Activated CD4-positive, alpha-beta T cell treated with anti-CD3 and anti-CD28 coated beads for 1 hour (primary cell): ENCODE results near the gene FARP1.
"Not testable (repeated sequence)": the region's sequence is repeated elsewhere in the genome, so short reads cannot be mapped to it uniquely, and the experiment has no call there.

ENCODE experiments used
- DNase-seq: peaks from one replicate; pipeline ENCODE4 v3.0.0-alpha.2; 2020

Gene FARP1

GRCh38 chr13:98204546-98204945, 61.7 kb downstream of the FARP1 start:
- DNase-seq: no peak

- DNase-seq: no peak
These were observed 64.1 kb downstream of the FARP1 start for GRCh38 chr13:98206946-98207345.

GRCh38 chr13:98207416-98207815, 64.5 kb downstream of the FARP1 start:
- no peak for DNase-seq

- no peak for DNase-seq
These were observed 65.7 kb downstream of the FARP1 start for GRCh38 chr13:98208606-98209005.

- no peak for DNase-seq
These were observed 69.9 kb downstream of the FARP1 start for GRCh38 chr13:98212763-98213162.

- DNase-seq: no peak
These were observed 70.5 kb downstream of the FARP1 start for GRCh38 chr13:98213354-98213753.

GRCh38 chr13:98214008-98214643, 71.2 kb downstream of the FARP1 start:
- no peak for DNase-seq

GRCh38 chr13:98214707-98215106, 71.8 kb downstream of the FARP1 start:
- DNase-seq: no peak

- no peak for DNase-seq
These were observed 72.6 kb downstream of the FARP1 start for GRCh38 chr13:98215508-98215907.

GRCh38 chr13:98216135-98216565, 73.3 kb downstream of the FARP1 start:
- DNase-seq: no peak

- DNase-seq: no peak
These were observed 73.9 kb downstream of the FARP1 start for GRCh38 chr13:98216711-98217285.

- no peak for DNase-seq
These were observed 74.7 kb downstream of the FARP1 start for GRCh38 chr13:98217597-98217996.

GRCh38 chr13:98219685-98220084, 76.8 kb downstream of the FARP1 start:
- no peak for DNase-seq

- DNase-seq: no peak
These were observed 77.4 kb downstream of the FARP1 start for GRCh38 chr13:98220271-98220791.

GRCh38 chr13:98221234-98221633, 78.3 kb downstream of the FARP1 start:
- DNase-seq: no peak

- DNase-seq: no peak
These were observed 79.2 kb downstream of the FARP1 start for GRCh38 chr13:98222081-98222554.

- no peak for DNase-seq
These were observed 79.9 kb downstream of the FARP1 start for GRCh38 chr13:98222816-98223215.

GRCh38 chr13:98223741-98224140, 80.8 kb downstream of the FARP1 start:
- DNase-seq: no peak

- DNase-seq: no peak
These were observed 81.7 kb downstream of the FARP1 start for GRCh38 chr13:98224557-98224956.

- no peak for DNase-seq
These were observed 82.4 kb downstream of the FARP1 start for GRCh38 chr13:98225036-98225940.

- DNase-seq: no peak
These were observed 83.6 kb downstream of the FARP1 start for GRCh38 chr13:98226496-98226895.

GRCh38 chr13:98228661-98229341, 85.9 kb downstream of the FARP1 start:
- no peak for DNase-seq

GRCh38 chr13:98230762-98231161, 87.9 kb downstream of the FARP1 start:
- not testable (repeated sequence) for DNase-seq
